Parathyroid adenoma (tissue), 2 donors: ENCODE results near the gene MDM2.
"Not testable (repeated sequence)": the region's sequence is repeated elsewhere in the genome, so short reads cannot be mapped to it uniquely, and the experiment has no call there.

Experiments
- H2AFZ ChIP-seq: fragments of 300-600 bp; sonication (generic); one replicate; pipeline ENCODE4 v1.7.0; 2017; ENCODE audit warnings: antibody characterized with exemption, mild to moderate bottlenecking
- H3K27ac ChIP-seq: fragments of 300-600 bp; sonication (generic); one replicate; pipeline ENCODE4 v1.7.0; 2017
- H3K27me3 ChIP-seq: fragments of 300-600 bp; sonication (generic); one replicate; pipeline ENCODE4 v1.7.0; 2017; ENCODE audit warnings: low read length; ENCODE audit not compliant: control insufficient read depth, insufficient read depth
- H3K36me3 ChIP-seq: fragments of 300-600 bp; sonication (generic); one replicate; pipeline ENCODE4 v1.7.0; 2017; ENCODE audit warnings: low read length; ENCODE audit not compliant: control insufficient read depth, insufficient read depth
- H3K4me1 ChIP-seq: fragments of 300-600 bp; sonication (generic); one replicate; pipeline ENCODE4 v1.7.0; 2017; ENCODE audit warnings: control low read depth
- H3K4me2 ChIP-seq: fragments of 300-600 bp; sonication (generic); one replicate; pipeline ENCODE4 v1.7.0; 2017; ENCODE audit warnings: low read length
- H3K4me3 ChIP-seq: fragments of 300-600 bp; sonication (generic); one replicate; pipeline ENCODE4 v1.7.0; 2017; ENCODE audit warnings: low read depth, low read length
- H3K79me2 ChIP-seq: fragments of 300-600 bp; sonication (generic); one replicate; pipeline ENCODE4 v1.7.0; 2017; ENCODE audit warnings: control low read depth
- H3K9ac ChIP-seq: fragments of 300-600 bp; sonication (generic); one replicate; pipeline ENCODE4 v1.7.0; 2017; ENCODE audit warnings: mild to moderate bottlenecking
- H3K9me3 ChIP-seq: fragments of 300-600 bp; sonication (generic); one replicate; pipeline ENCODE4 v1.7.0; 2017; ENCODE audit warnings: low read length; ENCODE audit not compliant: control insufficient read depth
- CTCF ChIP-seq: fragments of 300-600 bp; sonication (generic); IDR thresholded peaks from one replicate; pipeline ENCODE4 v1.7.0; 2017; ENCODE audit warnings: antibody characterized with exemption, mild to moderate bottlenecking
- donor health status: primary hyperparathyroidism.

Gene MDM2

GRCh38 chr12:68863109-68863770, 55.3 kb downstream of the MDM2 start:
- no peak overlapping the region for H3K27ac ChIP-seq
- no peak overlapping the region for H3K4me2 ChIP-seq
- no peak overlapping the region for H2AFZ ChIP-seq
- H3K9ac ChIP-seq = no peak overlapping the region
- TF ChIP-seq CTCF = no peak
- no peaks in the 10 kb centered on the region for H3K4me1 ChIP-seq
- no peaks in the 10 kb centered on the region for H3K36me3 ChIP-seq
- H3K27me3 ChIP-seq = no peaks in the 10 kb centered on the region
- H3K4me3 ChIP-seq = no peak overlapping the region
- no peaks in the 10 kb centered on the region for H3K79me2 ChIP-seq
- H3K9me3 ChIP-seq = no peaks in the 10 kb centered on the region

DNA sequence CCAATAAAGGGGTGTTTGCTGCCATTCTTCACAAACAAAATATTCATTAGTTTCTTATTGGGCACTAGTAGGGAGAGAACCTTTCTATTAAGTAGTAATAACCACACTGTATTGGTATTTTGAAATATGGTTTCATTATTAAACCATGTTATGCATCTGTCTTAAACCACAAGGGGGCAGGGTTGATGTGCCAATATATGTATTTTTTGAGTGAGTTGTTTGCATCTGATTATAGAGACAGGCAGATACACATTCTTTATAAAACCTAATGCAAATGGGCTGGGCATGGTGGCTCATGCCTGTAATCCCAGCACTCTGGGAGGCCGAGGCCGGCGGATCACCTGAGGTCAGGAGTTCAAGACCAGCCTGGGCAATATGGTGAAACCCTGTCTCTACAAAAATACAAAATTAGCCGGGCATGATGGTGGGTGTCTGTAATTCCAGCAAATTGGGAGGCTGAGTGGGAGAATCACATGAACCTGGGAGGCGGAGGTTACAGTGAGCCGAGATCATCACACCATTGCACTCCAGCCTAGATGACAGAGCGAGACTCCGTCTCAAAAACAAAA, 56.0 kb downstream of the MDM2 start:
- H3K36me3 ChIP-seq, H3K9ac ChIP-seq, H3K9me3 ChIP-seq, H3K4me3 ChIP-seq, H2AFZ ChIP-seq, H3K4me2 ChIP-seq, H3K27me3 ChIP-seq, H3K4me1 ChIP-seq, H3K27ac ChIP-seq, H3K79me2 ChIP-seq: not testable (repeated sequence)
- TF ChIP-seq CTCF = peak; percentile 41

GRCh38 chr12:68864604-68865003, 56.6 kb downstream of the MDM2 start:
- no peak overlapping the region for H3K9ac ChIP-seq
- H3K4me3 ChIP-seq = no peak overlapping the region
- H3K4me2 ChIP-seq = no peak overlapping the region
- no peak overlapping the region for H2AFZ ChIP-seq
- no peak overlapping the region for H3K27ac ChIP-seq
- TF ChIP-seq CTCF = no peak
- no peaks in the 10 kb centered on the region for H3K79me2 ChIP-seq
- no peaks in the 10 kb centered on the region for H3K9me3 ChIP-seq
- H3K27me3 ChIP-seq = no peaks in the 10 kb centered on the region
- H3K36me3 ChIP-seq = no peaks in the 10 kb centered on the region
- no peaks in the 10 kb centered on the region for H3K4me1 ChIP-seq

- H3K4me2 ChIP-seq = no peak overlapping the region
- no peaks in the 10 kb centered on the region for H3K36me3 ChIP-seq
- H3K9ac ChIP-seq = no peak overlapping the region
- H3K27ac ChIP-seq = no peak overlapping the region
- H2AFZ ChIP-seq = no peak overlapping the region
- no peaks in the 10 kb centered on the region for H3K9me3 ChIP-seq
- no peak for TF ChIP-seq CTCF
- H3K79me2 ChIP-seq = no peaks in the 10 kb centered on the region
- no peaks in the 10 kb centered on the region for H3K4me1 ChIP-seq
- H3K27me3 ChIP-seq = no peaks in the 10 kb centered on the region
- no peak overlapping the region for H3K4me3 ChIP-seq
Measured at GRCh38 chr12:68865399-68866164, 57.6 kb downstream of the MDM2 start.
